CD4-positive, alpha-beta T cell (primary cell): ENCODE results near the gene IZUMO2. TPM values are rescaled to one million over a fixed set of nuclear protein-coding genes. Genes with fewer than 3 reads are reported as not detected.

Experiments
- ATAC-seq: fragments of 200-7000 bp; cut with Tn5 transposase; one replicate; pipeline ENCODE4 v1.10.0; 2022; ENCODE audit warnings: mild to moderate bottlenecking; ENCODE audit not compliant: poor library complexity
- CTCF ChIA-PET: fragments of 350-600 bp; sonication (Branson Sonifier 250); formaldehyde crosslinking; loops from one replicate; lab custom pipeline; 2021; ENCODE audit warnings: antibody characterized with exemption, inconsistent platforms; lab: Charles Lee
- POLR2A ChIA-PET: fragments of 350-600 bp; sonication (Branson Sonifier 250); formaldehyde crosslinking; loops from one replicate; lab custom pipeline; 2021; ENCODE audit warnings: antibody characterized with exemption, inconsistent platforms; lab: Charles Lee
- DNase-seq, 14 experiments: peaks; one replicate each; pipeline ENCODE4 v3.0.0-alpha.2; 2013 to 2020; ENCODE audit warnings: mixed read lengths in 2 of 14
- H3K27ac ChIP-seq, 2 donors: one replicate each; pipeline versions ENCODE4 v1.5.1 to v1.7.0; 2013; ENCODE audit warnings: low read length in 2 of 2, low read depth in 1 of 2, mild to moderate bottlenecking in 1 of 2
- H3K27me3 ChIP-seq, 2 experiments: 1 replicate in 1 of 2; 2 replicates in 1 of 2; pipeline versions ENCODE4 v1.6.1 to v1.7.0; 2013; ENCODE audit warnings: low read length in 2 of 2, control low read depth in 1 of 2, mild to moderate bottlenecking in 1 of 2, moderate library complexity in 1 of 2; ENCODE audit not compliant: insufficient read depth in 2 of 2, control insufficient read depth in 1 of 2
- H3K36me3 ChIP-seq: one replicate; pipeline ENCODE4 v1.6.1; 2013; ENCODE audit warnings: low read length, control low read depth; ENCODE audit not compliant: insufficient read depth
- H3K4me1 ChIP-seq: one replicate; pipeline ENCODE4 v1.6.1; 2013; ENCODE audit warnings: low read length, control low read depth; ENCODE audit not compliant: insufficient read depth
- H3K4me3 ChIP-seq: one replicate; pipeline ENCODE4 v1.5.1; 2013; ENCODE audit warnings: mild to moderate bottlenecking, low read length, moderate library complexity
- H3K9me3 ChIP-seq, 2 experiments: 1 replicate in 1 of 2; 2 replicates in 1 of 2; pipeline versions ENCODE4 v1.6.1 to v1.7.0; 2013; ENCODE audit warnings: low read length in 2 of 2, mild to moderate bottlenecking in 2 of 2, control low read depth in 1 of 2, moderate library complexity in 1 of 2; ENCODE audit not compliant: control insufficient read depth in 1 of 2, insufficient read depth in 1 of 2
- H3K27ac Mint-ChIP-seq: one replicate; pipeline ENCODE4 v1.8.0; 2020; ENCODE audit warnings: mixed read lengths
- H3K27me3 Mint-ChIP-seq: one replicate; pipeline ENCODE4 v1.8.0; 2021; ENCODE audit warnings: mixed read lengths
- H3K36me3 Mint-ChIP-seq: one replicate; pipeline ENCODE4 v1.8.0; 2021; ENCODE audit warnings: low read depth, mixed read lengths
- H3K4me1 Mint-ChIP-seq: one replicate; pipeline ENCODE4 v1.8.0; 2021; ENCODE audit warnings: low read depth, mixed read lengths
- H3K4me3 Mint-ChIP-seq: one replicate; pipeline ENCODE4 v1.8.0; 2020; ENCODE audit warnings: mild to moderate bottlenecking, mixed read lengths
- H3K9me3 Mint-ChIP-seq: one replicate; pipeline ENCODE4 v1.8.0; 2020; ENCODE audit warnings: mixed read lengths
- CTCF ChIP-seq: fragments of 200-600 bp; IDR thresholded peaks from one replicate; pipeline ENCODE4 v1.8.0; 2022; ENCODE audit warnings: antibody characterized with exemption, mild to moderate bottlenecking
- intact Hi-C, 2 experiments: fragments of 100-400 bp; cut with DNase I in 1 of 2; cut with micrococcal nuclease in 1 of 2; formaldehyde crosslinking; loops; one replicate each; pipeline versions ENCODE4 v1.15.1 to v1.9.0; 2023 to 2025; cut with DNase I, micrococcal nuclease
- total RNA-seq, 174 experiments: library from RNA in 2 of 174; stranded (reverse) in 2 of 174; gene quantifications; one replicate each; pipeline ENCODE4 v1.2.3 and lab custom pipeline; 2021 to 2026

IZUMO2 gene
- total RNA-seq, 2 experiments from 2014 or later: not detected

- H3K27me3 Mint-ChIP-seq: peaks cover 52% of the 10 kb centered on the region
- peaks cover 18 to 21% of the 10 kb centered on the region in 2 experiments for H3K27me3 ChIP-seq
- DNase-seq (no peak), ATAC-seq (no peak)
- ChIA-PET CTCF (no interaction called here), POLR2A (no interaction called here)
- intact Hi-C loops: no loop called here
- H3K27ac Mint-ChIP-seq: no peak overlapping the region
- H3K36me3 Mint-ChIP-seq: no peaks in the 10 kb centered on the region
- no peaks in the 10 kb centered on the region for H3K4me1 Mint-ChIP-seq
- no peaks in the 10 kb centered on the region for H3K9me3 ChIP-seq
- no peaks in the 10 kb centered on the region for H3K36me3 ChIP-seq
- no peak overlapping the region for H3K27ac ChIP-seq
- no peak for TF ChIP-seq CTCF
- no peaks in the 10 kb centered on the region for H3K4me1 ChIP-seq
- no peak overlapping the region for H3K4me3 ChIP-seq
- no peaks in the 10 kb centered on the region for H3K9me3 Mint-ChIP-seq
- no peak overlapping the region for H3K4me3 Mint-ChIP-seq
These were observed 33.3 kb upstream of the IZUMO2 start for GRCh38 chr19:50196322-50196932.

GRCh38 chr19:50195224-50195623 lies 32.1 kb upstream of the IZUMO2 start:
- Histone ChIP-seq H3K27me3 (peaks cover 10 to 14% of the 10 kb centered on the region in 2 experiments), H3K36me3 (no peaks in the 10 kb centered on the region), H3K4me1 (no peaks in the 10 kb centered on the region), H3K4me3 (no peak overlapping the region), H3K27ac (no peak overlapping the region), H3K9me3 (no peaks in the 10 kb centered on the region)
- H3K9me3 Mint-ChIP-seq: no peaks in the 10 kb centered on the region
- intact Hi-C loops: no loop called here
- ATAC-seq: no peak
- no peak overlapping the region for H3K4me3 Mint-ChIP-seq
- no peak for TF ChIP-seq CTCF
- H3K27me3 Mint-ChIP-seq: peaks cover 50% of the 10 kb centered on the region
- CTCF ChIA-PET: no interaction called here
- no peaks in the 10 kb centered on the region for H3K36me3 Mint-ChIP-seq
- H3K4me1 Mint-ChIP-seq: no peaks in the 10 kb centered on the region
- no peak overlapping the region for H3K27ac Mint-ChIP-seq
- POLR2A ChIA-PET: no interaction called here
- no peak for DNase-seq

- CTCF ChIA-PET: no interaction called here
- TF ChIP-seq CTCF: no peak
- H3K4me3 Mint-ChIP-seq: no peak overlapping the region
- intact Hi-C loops: no loop called here
- H3K9me3 Mint-ChIP-seq: no peaks in the 10 kb centered on the region
- no peaks in the 10 kb centered on the region for H3K36me3 Mint-ChIP-seq
- Histone ChIP-seq H3K27ac (no peak overlapping the region), H3K9me3 (peaks cover 0 to 4% of the 10 kb centered on the region in 2 experiments), H3K4me3 (no peak overlapping the region), H3K27me3 (peaks cover 6 to 10% of the 10 kb centered on the region in 2 experiments), H3K4me1 (no peaks in the 10 kb centered on the region), H3K36me3 (no peaks in the 10 kb centered on the region)
- ATAC-seq (no peak), DNase-seq (no peak)
- peaks cover 47% of the 10 kb centered on the region for H3K27me3 Mint-ChIP-seq
- no peak overlapping the region for H3K27ac Mint-ChIP-seq
- POLR2A ChIA-PET: no interaction called here
- H3K4me1 Mint-ChIP-seq: no peaks in the 10 kb centered on the region
These were observed 29.6 kb upstream of the IZUMO2 start for GRCh38 chr19:50192463-50193211.
